ENCODE data around the gene TBL1X. TPM values are rescaled to one million over a fixed set of nuclear protein-coding genes. Genes with fewer than 3 reads are reported as not detected.

Gene TBL1X
- total RNA-seq, 1 donor from 2014 or later: 32.5 TPM

DNA sequence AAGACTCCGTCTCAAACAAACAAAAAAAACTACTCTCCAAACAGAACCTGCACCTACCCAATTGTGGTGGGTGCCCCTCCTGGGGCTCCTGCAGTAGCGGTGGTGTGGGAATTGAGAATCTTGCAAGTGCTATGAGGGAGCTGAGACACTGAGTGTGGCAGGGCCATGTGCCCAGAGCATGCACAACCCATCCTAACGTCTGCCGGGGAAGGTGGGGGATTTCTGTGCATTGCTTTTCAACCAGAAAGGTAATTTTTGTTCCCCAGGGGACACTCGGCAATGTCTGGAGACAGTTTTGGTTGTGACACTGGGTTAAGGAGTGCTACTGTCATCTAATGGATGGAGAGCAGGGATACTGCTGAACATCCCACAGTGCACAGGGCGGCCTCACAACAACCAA is 35.7 kb downstream of the TBL1X start:
- no peak overlapping the region for H3K27ac Mint-ChIP-seq (ENCODE audit: unreplicated experiment)
- no peak overlapping the region for H3K4me3 Mint-ChIP-seq
- TF ChIP-seq CTCF (conservative IDR thresholded peaks at IDR 0.05): no peak
- H3K9me3 Mint-ChIP-seq: peaks cover 22% of the 10 kb centered on the region
- H3K4me1 Mint-ChIP-seq: peaks cover 12% of the 10 kb centered on the region
- H3K36me3 Mint-ChIP-seq (ENCODE audit: low read depth): peaks cover 38% of the 10 kb centered on the region
- H3K27me3 Mint-ChIP-seq (ENCODE audit: low read depth): no peaks in the 10 kb centered on the region
- no peak for DNase-seq (ENCODE audit: low read depth, low spot score)

- Mint-ChIP-seq H3K4me3 (no peak overlapping the region), H3K27ac (ENCODE audit: unreplicated experiment) (no peak overlapping the region), H3K9me3 (peaks cover 20% of the 10 kb centered on the region), H3K27me3 (ENCODE audit: low read depth) (no peaks in the 10 kb centered on the region), H3K36me3 (ENCODE audit: low read depth) (peaks cover 45% of the 10 kb centered on the region), H3K4me1 (peaks cover 12% of the 10 kb centered on the region)
- no peak for TF ChIP-seq CTCF (conservative IDR thresholded peaks at IDR 0.05)
- DNase-seq (ENCODE audit: low read depth, low spot score): no peak
These were observed 36.5 kb downstream of the TBL1X start for GRCh38 chrX:9501362-9501761.

DNA sequence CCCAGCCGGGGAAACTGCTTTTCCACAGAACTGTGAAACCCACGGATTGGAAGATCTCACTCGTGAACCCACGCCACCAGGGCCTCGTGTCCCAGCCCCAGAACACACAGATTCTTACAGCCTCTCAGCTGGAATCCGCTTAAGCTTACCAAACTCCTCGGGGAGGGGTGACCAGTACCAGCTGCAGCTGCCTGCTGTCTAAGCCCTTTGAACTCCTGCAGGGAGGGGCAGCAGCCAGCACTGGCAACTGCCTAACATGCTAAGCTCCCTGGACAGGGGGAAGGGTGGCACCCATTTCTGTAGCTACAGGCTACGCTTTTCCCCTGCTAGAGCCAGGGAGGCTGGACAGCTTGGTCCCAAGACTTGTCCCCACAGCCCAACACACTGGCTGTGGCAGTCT is 38.4 kb downstream of the TBL1X start:
- Mint-ChIP-seq H3K4me3 (no peak overlapping the region), H3K9me3 (peaks cover 24% of the 10 kb centered on the region), H3K4me1 (peaks cover 7% of the 10 kb centered on the region), H3K27ac (ENCODE audit: unreplicated experiment) (no peak overlapping the region), H3K36me3 (ENCODE audit: low read depth) (peaks cover 60% of the 10 kb centered on the region), H3K27me3 (ENCODE audit: low read depth) (no peaks in the 10 kb centered on the region)
- no peak for TF ChIP-seq CTCF (conservative IDR thresholded peaks at IDR 0.05)
- DNase-seq (ENCODE audit: low read depth, low spot score): no peak

GRCh38 chrX:9510366-9510765 is 45.5 kb downstream of the TBL1X start:
- Mint-ChIP-seq H3K36me3 (ENCODE audit: low read depth) (peaks cover 31% of the 10 kb centered on the region), H3K9me3 (peaks cover 11% of the 10 kb centered on the region), H3K27me3 (ENCODE audit: low read depth) (no peaks in the 10 kb centered on the region), H3K27ac (ENCODE audit: unreplicated experiment) (no peak overlapping the region), H3K4me3 (no peak overlapping the region), H3K4me1 (no peaks in the 10 kb centered on the region)
- no peak for TF ChIP-seq CTCF (conservative IDR thresholded peaks at IDR 0.05)
- DNase-seq (ENCODE audit: low read depth, low spot score): no peak

DNA sequence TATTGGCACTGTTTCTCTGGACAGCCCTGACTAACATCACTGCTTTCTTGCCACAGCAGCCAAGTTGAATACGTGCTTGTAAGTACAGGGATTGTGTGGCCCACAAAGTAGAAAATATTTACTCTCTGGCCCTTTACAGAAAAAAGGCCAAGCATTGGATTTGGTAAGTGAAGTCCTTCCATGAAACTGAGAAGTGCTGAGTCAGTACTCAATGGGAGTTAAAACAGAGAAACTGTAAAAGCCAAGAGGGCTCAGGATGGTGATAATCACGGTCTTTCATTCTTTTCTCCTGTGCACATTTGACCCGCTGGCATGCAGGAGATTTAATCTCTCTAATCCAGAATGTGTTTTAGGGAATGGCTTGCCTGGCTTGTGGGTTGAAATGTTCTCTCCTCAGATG is 46.1 kb downstream of the TBL1X start:
- Mint-ChIP-seq H3K4me1 (no peaks in the 10 kb centered on the region), H3K27ac (ENCODE audit: unreplicated experiment) (no peak overlapping the region), H3K9me3 (peaks cover 10% of the 10 kb centered on the region), H3K27me3 (ENCODE audit: low read depth) (no peaks in the 10 kb centered on the region), H3K36me3 (ENCODE audit: low read depth) (peaks cover 26% of the 10 kb centered on the region), H3K4me3 (no peak overlapping the region)
- no peak for TF ChIP-seq CTCF (conservative IDR thresholded peaks at IDR 0.05)
- no peak for DNase-seq (ENCODE audit: low read depth, low spot score)

GRCh38 chrX:9515489-9515888 is 50.6 kb downstream of the TBL1X start:
- no peak for DNase-seq (ENCODE audit: low read depth, low spot score)
- H3K27me3 Mint-ChIP-seq (ENCODE audit: low read depth): no peaks in the 10 kb centered on the region
- peaks cover 2% of the 10 kb centered on the region for H3K9me3 Mint-ChIP-seq
- H3K4me3 Mint-ChIP-seq: no peak overlapping the region
- peaks cover 8% of the 10 kb centered on the region for H3K36me3 Mint-ChIP-seq (ENCODE audit: low read depth)
- H3K27ac Mint-ChIP-seq (ENCODE audit: unreplicated experiment): no peak overlapping the region
- TF ChIP-seq CTCF (conservative IDR thresholded peaks at IDR 0.05): no peak
- peaks cover 13% of the 10 kb centered on the region for H3K4me1 Mint-ChIP-seq

Measured in neural crest cell (in vitro differentiated cells).